Pulmonary artery endothelial cell (primary cell): ENCODE data around the gene KCNK7. TPM values are rescaled to one million over a fixed set of nuclear protein-coding genes. Genes with fewer than 3 reads are reported as not detected.

Source experiments
- total RNA-seq: library from RNA; depleted of rRNA; stranded (reverse); fragments of >200 nt; gene quantifications from 2 replicates; pipeline ENCODE4 v1.2.3, GENCODE V29; 2014

Gene KCNK7
- total RNA-seq, 1 donor from 2014 or later, result 0.13 TPM

Other genes starting within 250 kb of the KCNK7 start
- 0.32 and 0.33 TPM in 2 replicates for gene TIGD3, start 241.0 kb downstream of the KCNK7 start, total RNA-seq
- gene SLC25A45, start 213.2 kb downstream of the KCNK7 start, total RNA-seq, result 1.3 and 1.4 TPM in 2 replicates
- 78.5 and 80.6 TPM in 2 replicates for gene FRMD8, start 209.2 kb downstream of the KCNK7 start, total RNA-seq
- gene NEAT1, start 173.0 kb downstream of the KCNK7 start, total RNA-seq, result 64.8 and 99.3 TPM in 2 replicates
- 4,401 and 5,456 TPM in 2 replicates for gene MALAT1, start 96.8 kb downstream of the KCNK7 start, total RNA-seq
- gene SCYL1, start 70.7 kb downstream of the KCNK7 start, total RNA-seq, result 60.9 and 77.9 TPM in 2 replicates
- gene LTBP3, start 37.4 kb downstream of the KCNK7 start, total RNA-seq, result 19.4 and 23.1 TPM in 2 replicates
- 50.5 and 52.6 TPM in 2 replicates for gene ZNRD2, start 25.3 kb downstream of the KCNK7 start, total RNA-seq
- gene FAM89B, start 23.3 kb downstream of the KCNK7 start, total RNA-seq, result 23.3 and 24.7 TPM in 2 replicates
- gene EHBP1L1, start 19.7 kb downstream of the KCNK7 start, total RNA-seq, result 39.5 and 43.5 TPM in 2 replicates
- 69.9 and 91.4 TPM in 2 replicates for gene MAP3K11, start 18.4 kb upstream of the KCNK7 start, total RNA-seq
- gene PCNX3, start 20.0 kb upstream of the KCNK7 start, total RNA-seq, result 14.3 and 17.7 TPM in 2 replicates
- gene SIPA1, start 42.3 kb upstream of the KCNK7 start, total RNA-seq, result 45.3 and 63.5 TPM in 2 replicates
- gene RELA, start 67.1 kb upstream of the KCNK7 start, total RNA-seq, result 20.0 and 22.5 TPM in 2 replicates
- 35.5 and 37.7 TPM in 2 replicates for gene KAT5, start 116.5 kb upstream of the KCNK7 start, total RNA-seq
- 38.1 and 46.3 TPM in 2 replicates for gene RNASEH2C, start 125.0 kb upstream of the KCNK7 start, total RNA-seq
- 7.6 and 8.6 TPM in 2 replicates for gene AP5B1, start 185.2 kb upstream of the KCNK7 start, total RNA-seq
- not detected in 2 replicates for gene OVOL1, start 191.3 kb upstream of the KCNK7 start, total RNA-seq
- gene SNX32, start 238.2 kb upstream of the KCNK7 start, total RNA-seq, result 0.14 and 0.79 TPM in 2 replicates